H1 (cell line): ENCODE measurements around the gene MBOAT1. TPM values are rescaled to one million over a fixed set of nuclear protein-coding genes. Genes with fewer than 3 reads are reported as not detected.

Source experiments
- PHF8 ChIP-seq: fragments of 200-600 bp; sonication (generic); conservative IDR thresholded peaks from 2 replicates; pipeline ENCODE4 v1.7.1; 2012; ENCODE audit warnings: low read depth, mild to moderate bottlenecking, inconsistent platforms, low read length, moderate library complexity
- TAF7 ChIP-seq: optimal IDR thresholded peaks from 2 replicates; pipeline ENCODE3; 2011; ENCODE audit warnings: low read depth, mild to moderate bottlenecking, inconsistent platforms, low read length, moderate library complexity, borderline replicate concordance
- polyA plus RNA-seq, 7 experiments: library from polyadenylated mRNA; depleted of rRNA in 3 of 7; stranded (reverse) in 5 of 7; unstranded in 2 of 7; fragments of >200 nt in 5 of 7; fragments of 200-250 nt in 2 of 7; gene quantifications; 1 replicate in 5 of 7; 2 replicates in 1 of 7; 4 replicates in 1 of 7; pipeline versions ENCODE4 v1.2.1 to v1.2.3, GENCODE V29; 2011 to 2013; ENCODE audit warnings: missing spikeins in 2 of 7, mixed read lengths in 2 of 7
- total RNA-seq: library from RNA; stranded (reverse); fragmentation: NEBNext Ultra II Directional; extraction: Animal tissue kit (Norgen Biotek cat#: 25700); gene quantifications from 2 replicates; pipeline ENCODE4 v1.2.1, GENCODE V29; 2021
- TF ChIP-seq, protein P1 (sequence below): IDR thresholded peaks from 2 replicates; pipeline ENCODE4 v1.6.1; 2011; ENCODE audit warnings: low read depth, mild to moderate bottlenecking, low read length; ENCODE audit not compliant: insufficient read depth
- TF ChIP-seq, protein P2 (sequence below), 3 experiments: IDR thresholded peaks; 1 replicate in 2 of 3; 2 replicates in 1 of 3; pipeline versions ENCODE4 v1.5.1 to v1.6.1; 2011; ENCODE audit warnings: low read length in 3 of 3, mild to moderate bottlenecking in 3 of 3, inconsistent platforms in 2 of 3, low read depth in 1 of 3, moderate library complexity in 1 of 3; ENCODE audit not compliant: insufficient read depth in 1 of 3; ENCODE audit errors: control extremely low read depth in 1 of 3

Gene MBOAT1
- total and polyA plus RNA-seq, 2 of the 8 experiments (the other 6 are each of a cell fraction or from before 2014, with no cell fraction given): 4.9 to 19.5 TPM

DNA sequence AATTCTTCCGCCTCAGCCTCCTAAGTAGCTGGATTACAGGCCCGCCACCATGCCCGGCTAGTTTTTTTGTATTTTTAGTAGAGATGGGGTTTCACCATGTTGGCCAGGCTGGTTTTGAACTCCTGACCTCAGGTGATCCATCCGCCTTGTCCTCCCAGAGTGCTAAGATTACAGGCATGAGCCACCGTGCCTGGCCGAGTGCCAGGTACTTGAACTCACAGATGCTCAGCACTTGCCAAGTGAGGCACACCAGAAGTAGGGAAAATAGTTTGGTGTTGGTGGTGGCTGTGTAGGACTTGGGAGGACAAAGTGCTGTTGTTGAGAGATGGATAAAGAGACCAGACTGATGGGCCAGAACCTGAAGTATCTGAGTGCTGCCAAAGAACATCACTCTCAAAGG, 40.0 kb upstream of the MBOAT1 start (continued):
- TF ChIP-seq, protein P1, sequence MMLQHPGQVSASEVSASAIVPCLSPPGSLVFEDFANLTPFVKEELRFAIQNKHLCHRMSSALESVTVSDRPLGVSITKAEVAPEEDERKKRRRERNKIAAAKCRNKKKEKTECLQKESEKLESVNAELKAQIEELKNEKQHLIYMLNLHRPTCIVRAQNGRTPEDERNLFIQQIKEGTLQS: no peak
- no peak for TF ChIP-seq TAF7
- TF ChIP-seq PHF8: no peak
- TF ChIP-seq, protein P2, sequence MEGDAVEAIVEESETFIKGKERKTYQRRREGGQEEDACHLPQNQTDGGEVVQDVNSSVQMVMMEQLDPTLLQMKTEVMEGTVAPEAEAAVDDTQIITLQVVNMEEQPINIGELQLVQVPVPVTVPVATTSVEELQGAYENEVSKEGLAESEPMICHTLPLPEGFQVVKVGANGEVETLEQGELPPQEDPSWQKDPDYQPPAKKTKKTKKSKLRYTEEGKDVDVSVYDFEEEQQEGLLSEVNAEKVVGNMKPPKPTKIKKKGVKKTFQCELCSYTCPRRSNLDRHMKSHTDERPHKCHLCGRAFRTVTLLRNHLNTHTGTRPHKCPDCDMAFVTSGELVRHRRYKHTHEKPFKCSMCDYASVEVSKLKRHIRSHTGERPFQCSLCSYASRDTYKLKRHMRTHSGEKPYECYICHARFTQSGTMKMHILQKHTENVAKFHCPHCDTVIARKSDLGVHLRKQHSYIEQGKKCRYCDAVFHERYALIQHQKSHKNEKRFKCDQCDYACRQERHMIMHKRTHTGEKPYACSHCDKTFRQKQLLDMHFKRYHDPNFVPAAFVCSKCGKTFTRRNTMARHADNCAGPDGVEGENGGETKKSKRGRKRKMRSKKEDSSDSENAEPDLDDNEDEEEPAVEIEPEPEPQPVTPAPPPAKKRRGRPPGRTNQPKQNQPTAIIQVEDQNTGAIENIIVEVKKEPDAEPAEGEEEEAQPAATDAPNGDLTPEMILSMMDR (IDR thresholded peaks at IDR 0.05; ENCODE audit: control extremely low read depth in 1 of 3, insufficient read depth in 1 of 3, low read depth in 1 of 3, low read length in 3 of 3): no peak
